ENCODE measurements around the gene CCDC88A. TPM values are rescaled to one million over a fixed set of nuclear protein-coding genes. Genes with fewer than 3 reads are reported as not detected.

The CCDC88A gene
- total RNA-seq, 1 donor from 2014 or later = 51.0 TPM

Other genes with a start within 250 kb of the CCDC88A start
- gene CLHC1, start 187.6 kb downstream of the CCDC88A start, total RNA-seq = 26.3 TPM
- gene RPS27A, start 187.2 kb downstream of the CCDC88A start, total RNA-seq = 944 TPM
- 29.9 TPM for gene MTIF2, start 150.6 kb downstream of the CCDC88A start, total RNA-seq
- gene CFAP36, start 99.9 kb upstream of the CCDC88A start, total RNA-seq = 37.9 TPM
- gene PPP4R3B, start 197.8 kb upstream of the CCDC88A start, total RNA-seq = 64.8 TPM

Data from ureter (tissue), 1 donor.